ENCODE results near the gene TTC38. TPM values are rescaled to one million over a fixed set of nuclear protein-coding genes. Genes with fewer than 3 reads are reported as not detected.
A peak's percentile ranks its signal among the peaks of the same experiment; 100 is the strongest.
"Not testable (repeated sequence)": the region's sequence is repeated elsewhere in the genome, so short reads cannot be mapped to it uniquely, and the experiment has no call there.

Gene TTC38
- polyA plus RNA-seq, 3 donors = 20.0 to 62.3 (median 31.5) TPM

GRCh38 chr22:46312056-46312455 is 44.2 kb downstream of the TTC38 start:
- no peak overlapping the region for H3K27ac ChIP-seq (ENCODE audit: low read depth, low read length)
- WGBS, 3 donors = 97 to 98% (median 98%) methylated on average over 8 of the region's 8 CpGs

- WGBS, 3 donors = 97 to 100% (median 100%) methylated on average over 2 of the region's 2 CpGs
- not testable (repeated sequence) for H3K27ac ChIP-seq (ENCODE audit: low read depth, low read length)
These were observed 45.0 kb downstream of the TTC38 start for GRCh38 chr22:46312848-46313247.

GRCh38 chr22:46315976-46316375 is 48.2 kb downstream of the TTC38 start:
- no peak overlapping the region for H3K27ac ChIP-seq (ENCODE audit: low read depth, low read length)
- WGBS, 3 donors = 92 to 98% (median 96%) methylated on average over 12 of the region's 12 CpGs

- no peak overlapping the region for H3K27ac ChIP-seq (ENCODE audit: low read depth, low read length)
- WGBS, 3 donors = 73 to 96% (median 91%) methylated on average over 20 of the region's 20 CpGs
These were observed 49.8 kb downstream of the TTC38 start for GRCh38 chr22:46317646-46318045.

- H3K27ac ChIP-seq (ENCODE audit: low read depth, low read length) = no peak overlapping the region
- 92 to 98% (median 92%) methylated on average over 15 of the region's 15 CpGs for WGBS, 3 donors
These were observed 50.8 kb downstream of the TTC38 start for GRCh38 chr22:46318576-46318975.

GRCh38 chr22:46319319-46319718 is 51.5 kb downstream of the TTC38 start:
- 94 to 97% (median 95%) methylated on average over 10 of the region's 10 CpGs for WGBS, 3 donors
- no peak overlapping the region for H3K27ac ChIP-seq (ENCODE audit: low read depth, low read length)

- no peak overlapping the region for H3K27ac ChIP-seq (ENCODE audit: low read depth, low read length)
- 91 to 94% (median 92%) methylated on average over 14 of the region's 14 CpGs for WGBS, 3 donors
These were observed 52.4 kb downstream of the TTC38 start for GRCh38 chr22:46320166-46320710.

DNA sequence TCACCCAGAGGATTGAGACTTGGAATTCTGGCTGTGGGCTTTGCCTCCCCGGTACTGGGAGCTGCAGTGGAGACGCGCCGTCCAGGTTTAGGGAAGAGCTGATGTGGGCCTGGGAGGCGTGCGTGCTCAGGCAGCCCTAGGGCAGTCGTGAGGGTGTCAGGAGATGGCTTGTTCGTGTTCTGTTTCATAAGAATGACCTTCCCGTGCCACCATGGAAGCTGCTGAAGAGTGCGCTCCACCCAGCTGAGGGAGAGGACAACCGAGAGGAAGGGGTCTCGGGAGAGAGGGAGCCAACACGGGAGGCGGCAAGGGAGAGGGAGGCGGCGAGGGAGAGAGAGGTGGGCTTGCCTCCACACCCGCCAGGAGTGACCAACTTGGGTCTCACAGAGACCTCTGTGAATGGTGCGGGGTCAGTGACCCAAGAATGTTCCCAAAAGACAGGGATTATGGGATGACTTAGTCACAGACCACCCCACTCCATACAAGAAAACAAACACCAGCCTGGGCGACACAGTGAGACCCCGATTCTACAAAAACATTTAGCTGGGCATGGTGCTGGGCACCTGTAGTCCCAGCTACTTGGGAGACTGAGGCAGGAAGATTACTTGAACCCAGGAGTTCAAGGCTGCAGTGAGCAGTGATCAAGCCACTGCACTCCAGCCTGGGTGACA is 53.0 kb downstream of the TTC38 start:
- no peak overlapping the region for H3K27ac ChIP-seq (ENCODE audit: low read depth, low read length)
- 96 to 97% (median 97%) methylated on average over 20 of the region's 20 CpGs for WGBS, 3 donors

- H3K27ac ChIP-seq (ENCODE audit: low read depth, low read length) = no peak overlapping the region
- WGBS, 3 donors = 94 to 96% (median 94%) methylated on average over 15 of the region's 15 CpGs
These were observed 54.9 kb downstream of the TTC38 start for GRCh38 chr22:46322711-46323110.

DNA sequence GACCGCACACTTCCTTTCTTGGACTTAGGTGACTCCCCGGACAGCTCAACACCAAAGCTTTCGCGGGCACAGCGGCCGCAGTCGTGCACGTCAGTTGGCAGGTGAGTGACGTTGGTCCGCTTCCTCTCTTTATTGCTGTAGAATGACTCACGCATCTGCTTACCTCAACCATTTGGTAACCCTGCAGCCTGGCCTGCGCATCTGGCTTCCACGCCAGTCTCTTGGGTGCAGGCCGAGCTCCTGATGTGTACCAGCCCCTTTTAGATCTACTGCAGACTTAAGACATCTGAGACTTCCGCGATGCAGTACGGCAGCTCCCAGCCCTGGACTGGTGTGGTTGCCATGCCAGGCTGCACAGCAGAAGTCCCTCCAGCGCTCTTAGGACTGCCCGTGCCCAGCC is 55.4 kb downstream of the TTC38 start:
- no peak overlapping the region for H3K27ac ChIP-seq (ENCODE audit: low read depth, low read length)
- 96 to 97% (median 96%) methylated on average over 19 of the region's 19 CpGs for WGBS, 3 donors

DNA sequence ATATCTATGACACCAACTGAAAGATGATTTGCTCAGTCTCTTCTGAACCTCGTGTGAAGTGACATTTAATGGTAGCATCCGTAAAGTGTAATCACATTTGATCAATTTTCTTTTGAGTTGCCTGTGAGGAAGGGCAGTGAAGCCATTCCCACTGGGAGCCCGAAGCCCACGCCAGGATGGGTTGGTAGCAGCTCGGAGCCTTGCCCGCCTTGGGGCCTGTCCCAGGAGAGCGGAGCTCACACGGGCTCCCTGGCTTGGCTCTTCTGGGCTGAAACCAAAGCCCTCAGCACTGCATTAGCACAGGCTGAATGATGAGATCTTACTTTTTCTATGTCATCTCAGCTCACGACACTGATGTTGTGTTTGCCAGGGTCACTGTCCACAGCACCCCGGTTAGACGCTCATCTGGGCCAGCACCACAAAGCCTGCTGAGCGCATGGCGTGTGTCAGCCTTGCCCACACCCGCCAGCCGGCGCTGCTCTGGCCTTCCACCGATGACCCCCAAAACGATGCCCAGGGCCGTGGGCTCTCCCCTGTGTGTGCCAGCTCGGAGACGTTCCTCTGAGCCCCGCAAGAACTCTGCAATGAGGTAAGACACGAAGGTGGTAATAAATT is 58.4 kb downstream of the TTC38 start:
- WGBS, 3 donors = 91 to 97% (median 95%) methylated on average over 23 of the region's 23 CpGs
- no peak overlapping the region for H3K27ac ChIP-seq (ENCODE audit: low read depth, low read length)

DNA sequence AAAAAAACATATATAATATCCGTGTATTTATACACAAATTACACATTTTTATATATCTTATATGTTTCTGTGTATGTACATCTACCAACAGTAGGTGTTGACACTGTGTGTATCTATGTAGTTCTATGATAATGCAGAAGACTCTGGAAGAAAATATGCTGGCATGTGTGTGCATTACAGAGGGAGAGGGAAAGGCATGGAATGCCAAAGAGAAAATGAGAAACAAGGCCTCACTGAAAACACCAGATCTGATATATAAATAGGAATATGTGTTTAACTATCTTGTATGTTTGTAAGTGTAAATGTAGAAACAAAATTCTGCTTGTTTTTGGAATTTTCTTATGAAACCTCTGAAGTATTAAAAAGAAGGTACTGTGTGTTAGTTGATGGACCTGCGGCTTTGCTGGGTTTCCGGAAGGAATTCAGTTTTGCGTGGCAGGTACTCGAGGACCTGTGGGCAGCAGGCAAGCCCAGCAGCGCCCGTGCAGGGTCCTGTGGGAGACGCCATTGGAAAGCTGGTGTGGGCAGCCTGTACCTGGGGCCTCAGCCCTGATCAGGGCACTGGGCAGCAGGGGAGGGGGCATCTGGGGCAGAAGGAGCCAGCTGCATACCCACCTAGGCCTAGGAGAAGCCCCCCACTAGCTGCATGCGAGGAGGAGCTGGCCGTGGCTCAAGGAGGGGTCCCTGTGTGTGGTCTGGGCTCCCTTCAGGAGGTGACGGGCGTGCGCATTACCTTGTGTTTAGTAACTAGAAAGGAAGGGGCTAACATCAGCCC is 60.1 kb downstream of the TTC38 start:
- WGBS, 3 donors = 95 to 97% (median 96%) methylated on average over 13 of the region's 13 CpGs
- no peak overlapping the region for H3K27ac ChIP-seq (ENCODE audit: low read depth, low read length)

DNA sequence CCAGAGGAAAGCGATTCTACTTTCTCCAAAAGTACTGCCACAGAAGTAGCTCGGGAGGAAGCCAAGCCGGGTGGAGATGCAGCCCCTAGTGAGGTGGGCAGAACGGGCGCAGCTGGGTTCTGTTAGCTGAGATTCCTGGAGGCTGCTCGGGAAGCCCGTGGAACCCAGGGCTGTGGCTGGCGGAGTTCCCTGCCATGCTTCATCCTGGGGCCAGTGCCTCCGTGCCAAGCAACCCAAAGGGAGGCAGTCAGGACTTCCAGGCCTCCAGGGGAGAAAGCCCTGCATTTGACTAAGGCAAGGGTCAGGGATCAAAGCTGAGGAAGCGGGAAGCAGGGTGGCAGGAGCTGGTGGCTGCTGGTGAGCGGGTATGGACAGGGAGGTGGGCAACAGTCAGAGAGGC is 61.0 kb downstream of the TTC38 start:
- H3K27ac ChIP-seq (ENCODE audit: low read depth, low read length) = no peak overlapping the region
- 90 to 96% (median 93%) methylated on average over 11 of the region's 11 CpGs for WGBS, 3 donors

DNA sequence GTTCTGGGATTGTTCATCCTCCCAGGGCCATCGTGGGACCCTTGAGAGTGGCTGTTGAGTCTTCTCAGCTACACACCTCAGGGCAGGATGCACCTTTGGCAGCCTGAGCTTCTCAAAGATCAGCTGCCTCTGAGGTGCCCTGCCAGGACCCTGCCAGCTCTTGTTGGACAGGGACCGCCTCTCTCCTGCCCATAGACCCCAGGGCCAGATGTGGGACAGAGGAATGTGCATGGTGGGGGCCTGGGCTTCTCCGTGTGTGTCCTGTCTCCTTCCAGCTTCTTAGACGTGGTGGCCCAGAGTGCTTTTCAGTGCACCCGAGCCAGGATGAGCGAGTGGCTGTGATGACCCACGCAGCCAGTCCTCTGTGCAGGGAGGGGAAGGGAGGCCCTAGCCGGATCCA is 61.8 kb downstream of the TTC38 start:
- 92 to 96% (median 92%) methylated on average over 6 to 8 of the region's 8 CpGs for WGBS, 3 donors
- H3K27ac ChIP-seq (ENCODE audit: low read depth, low read length) = no peak overlapping the region

- H3K27ac ChIP-seq (ENCODE audit: low read depth, low read length) = no peak overlapping the region
- 96 to 98% (median 97%) methylated on average over 4 of the region's 4 CpGs for WGBS, 3 donors
These were observed 62.6 kb downstream of the TTC38 start for GRCh38 chr22:46330426-46330825.

- H3K27ac ChIP-seq (ENCODE audit: low read depth, low read length) = no peak overlapping the region
- 95 to 97% (median 96%) methylated on average over 23 of the region's 23 CpGs for WGBS, 3 donors
These were observed 63.7 kb downstream of the TTC38 start for GRCh38 chr22:46331496-46331895.

DNA sequence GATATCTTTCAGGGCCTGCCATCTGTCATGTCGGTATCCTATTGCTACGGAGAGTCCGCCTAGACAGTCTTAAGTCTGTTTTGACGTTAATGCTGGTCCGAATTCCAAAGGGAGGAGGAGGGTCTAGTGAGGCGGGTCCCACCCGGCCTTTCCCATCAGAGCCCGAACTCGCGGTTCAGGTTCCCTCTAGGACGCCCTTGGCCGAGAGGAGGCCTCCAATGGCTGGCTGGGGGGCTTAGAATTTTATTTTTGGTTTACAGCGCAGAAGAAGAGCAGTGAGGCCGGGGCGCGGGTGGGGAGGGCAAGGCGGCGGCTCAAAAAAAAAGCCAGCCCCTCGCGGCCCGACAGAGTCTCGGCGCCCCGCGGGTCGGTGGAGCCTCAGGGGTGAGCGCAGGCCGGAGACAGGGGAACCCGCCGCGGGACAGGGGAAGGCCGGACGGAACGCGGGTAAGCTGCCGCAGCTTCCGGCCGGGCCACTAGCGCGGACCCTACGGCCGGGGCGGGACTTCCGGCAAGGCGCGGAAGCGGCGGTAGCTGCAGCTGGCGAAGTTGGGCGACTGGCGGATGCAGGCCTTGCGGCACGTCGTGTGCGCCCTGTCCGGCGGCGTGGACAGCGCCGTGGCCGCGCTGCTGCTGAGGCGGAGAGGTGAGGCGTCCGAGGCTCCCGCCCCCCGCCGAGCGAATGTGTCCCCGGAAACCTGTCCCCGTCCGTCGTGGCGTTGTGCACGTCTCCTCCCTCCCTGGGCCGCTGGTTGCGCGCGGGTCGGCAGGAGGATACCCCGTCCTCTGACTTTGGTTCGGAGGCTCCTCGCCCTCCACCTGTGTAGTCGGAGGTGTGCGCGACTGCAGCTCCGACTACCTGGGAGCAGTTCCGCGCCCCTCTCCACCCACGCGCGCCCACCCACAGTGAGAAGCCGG is 67.7 kb downstream of the TTC38 start, which contains the start of gene TRMU:
Gene TRMU (plus strand): TSS at position 514 of the 918 bp plus-strand sequence. CDS start 51 bp downstream, at position 565.
- H3K27ac ChIP-seq (ENCODE audit: low read depth, low read length) = peak within 1 kb of the TSS; percentile 77
- WGBS, 3 donors = 1% methylated on average over 71 to 91 of the region's 93 CpGs
